Stimulated activated CD4-positive, alpha-beta T cell treated with anti-CD3 and anti-CD28 coated beads, Interleukin-2, amount 100 ng/mL, for 4 hours (primary cell): ENCODE measurements around the gene TTC28.
"Not testable (repeated sequence)": the region's sequence is repeated elsewhere in the genome, so short reads cannot be mapped to it uniquely, and the experiment has no call there.

Source experiments
- DNase-seq: peaks from one replicate; pipeline ENCODE4 v3.0.0-alpha.2; 2020; ENCODE audit warnings: low read depth

TTC28 gene

DNA sequence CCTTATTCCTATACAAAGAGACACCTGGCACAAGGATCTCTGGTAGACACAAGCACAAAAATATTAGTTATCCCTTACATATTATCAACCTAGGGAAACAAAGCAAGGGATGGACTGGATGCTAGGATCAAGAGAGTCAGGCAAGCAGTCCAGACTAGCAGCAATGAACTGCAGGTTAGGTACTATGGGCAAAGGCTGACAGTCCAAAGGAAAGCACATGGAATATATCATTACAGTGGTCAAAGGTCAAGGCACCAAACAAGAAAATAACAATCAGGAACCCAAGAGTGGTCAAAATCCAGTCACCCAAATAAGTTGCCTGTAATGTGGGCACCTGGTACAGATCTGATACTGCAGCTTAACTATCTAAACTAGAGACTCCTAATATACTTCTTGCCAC lies 77.7 kb downstream of the TTC28 start:
- DNase-seq, result no peak

DNA sequence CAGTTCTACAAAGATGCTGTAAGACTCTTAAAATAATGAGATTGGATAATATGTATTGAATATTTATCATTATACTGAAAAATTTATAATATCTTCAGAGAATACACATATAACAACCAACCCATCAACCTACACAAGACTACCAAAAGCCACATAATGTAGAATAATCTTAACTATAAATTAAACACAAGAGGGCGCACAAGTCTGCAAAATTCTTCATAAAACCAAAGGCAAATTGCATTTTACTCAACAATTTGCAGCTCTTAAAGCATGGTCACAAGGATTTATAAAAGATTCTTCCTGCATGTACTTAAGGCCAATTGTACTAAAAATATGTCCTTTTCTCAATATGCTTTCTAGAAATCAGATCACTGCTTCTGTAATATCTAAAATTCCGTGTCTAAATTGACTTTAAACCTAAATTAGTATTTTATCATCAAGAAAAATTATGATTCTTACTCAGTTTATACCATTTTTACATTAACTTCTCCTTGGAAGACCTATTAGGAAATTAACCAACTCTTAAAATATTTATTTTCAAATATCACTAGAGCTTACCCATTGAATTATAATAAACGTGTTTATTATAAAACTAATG lies 79.0 kb downstream of the TTC28 start:
- DNase-seq, result no peak

DNA sequence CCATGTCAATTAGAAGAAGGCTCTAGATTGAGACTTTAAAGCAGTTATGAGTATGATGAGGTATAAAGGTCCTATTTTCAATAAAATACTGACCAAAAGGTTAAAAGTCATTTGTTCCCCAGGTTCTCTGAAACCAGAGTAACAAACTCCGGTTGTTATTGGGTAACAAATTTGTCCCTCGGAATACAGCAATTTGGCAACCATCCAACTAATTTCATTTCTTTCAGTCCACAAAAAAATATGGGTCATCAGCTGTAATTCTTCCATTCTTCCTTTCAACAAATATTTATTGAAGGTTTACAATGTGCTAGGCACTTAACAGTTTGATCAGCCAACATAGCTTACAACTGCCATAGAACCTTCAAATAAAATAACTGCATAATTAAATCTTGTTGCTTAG lies 79.9 kb downstream of the TTC28 start:
- no peak for DNase-seq

GRCh38 chr22:28597665-28598064 lies 82.0 kb downstream of the TTC28 start:
- no peak for DNase-seq

GRCh38 chr22:28594797-28595462 lies 84.7 kb downstream of the TTC28 start:
- DNase-seq, result no peak

GRCh38 chr22:28594076-28594796 lies 85.4 kb downstream of the TTC28 start:
- no peak for DNase-seq

DNA sequence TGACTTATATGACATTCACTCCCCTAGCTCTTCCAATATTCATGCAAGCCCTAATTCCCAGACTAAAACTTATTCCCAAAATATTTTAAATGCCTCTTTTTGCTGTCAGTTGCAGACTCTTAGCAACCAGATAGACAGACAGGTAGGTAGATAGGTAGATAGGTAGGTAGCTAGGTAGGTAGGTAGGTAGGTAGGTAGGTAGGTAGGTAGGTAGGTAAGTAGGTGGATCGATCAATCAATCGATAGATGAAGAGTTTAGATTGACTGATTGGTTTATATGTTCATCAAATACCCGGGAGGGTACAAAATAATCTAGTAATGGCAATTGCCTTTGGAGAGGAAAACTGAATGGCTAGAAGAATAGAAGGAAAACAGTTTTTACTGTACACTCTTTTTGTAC lies 86.3 kb downstream of the TTC28 start:
- no peak for DNase-seq

DNA sequence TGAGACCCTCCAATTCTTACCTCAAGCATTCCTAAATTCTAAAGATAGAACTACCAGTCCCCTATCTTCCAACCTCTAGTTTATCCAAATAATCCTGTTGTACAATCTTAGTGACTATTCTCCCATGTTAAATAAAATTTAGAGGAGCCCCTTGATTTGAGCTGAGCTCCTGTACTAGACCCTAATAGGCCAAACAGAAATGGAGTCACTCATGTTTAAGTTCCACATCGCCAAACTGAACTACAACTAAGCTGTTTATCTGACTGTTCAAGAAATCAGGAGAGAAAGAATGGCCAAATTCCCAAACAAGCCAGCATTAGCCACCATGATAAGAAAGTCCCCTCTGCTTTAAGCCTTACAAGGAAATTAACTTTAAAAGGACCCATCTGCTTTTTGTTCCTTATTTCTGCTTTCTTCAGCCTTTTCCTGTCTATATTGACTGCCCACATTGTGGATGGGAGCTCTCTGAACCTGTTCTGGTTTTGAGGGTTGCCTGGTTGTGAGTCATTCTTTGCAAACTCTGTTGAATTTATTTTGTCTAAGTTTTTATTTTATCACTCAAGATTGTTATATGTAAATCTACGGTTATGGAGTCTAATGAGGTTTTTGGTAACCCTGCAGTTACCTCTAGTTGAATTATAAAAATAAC lies 90.4 kb downstream of the TTC28 start:
- DNase-seq, result no peak

- DNase-seq, result no peak
Measured at GRCh38 chr22:28585324-28585723, 94.3 kb downstream of the TTC28 start.

DNA sequence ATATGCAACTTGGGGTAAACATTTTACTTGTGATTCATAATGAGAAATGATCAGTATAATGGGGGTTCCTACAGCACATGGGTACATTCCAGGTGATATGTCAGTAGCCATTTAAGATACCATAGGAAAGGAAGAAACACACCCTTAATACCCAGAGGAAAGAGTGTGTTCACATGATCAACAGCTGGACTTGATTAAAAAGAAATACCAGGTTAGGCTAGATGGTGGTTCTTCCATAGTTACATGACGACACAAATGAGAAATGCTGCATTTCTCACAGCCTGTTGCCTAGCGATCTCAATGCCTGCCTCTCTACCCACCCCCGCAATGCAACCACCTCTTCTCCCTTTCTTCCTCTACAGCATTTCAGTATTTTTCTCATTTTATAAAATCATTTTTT lies 96.8 kb downstream of the TTC28 start:
- no peak for DNase-seq

GRCh38 chr22:28581016-28581415 lies 98.6 kb downstream of the TTC28 start:
- DNase-seq, result no peak

GRCh38 chr22:28576162-28576561 lies 103.5 kb downstream of the TTC28 start:
- DNase-seq, result no peak

- DNase-seq, result no peak
Measured at GRCh38 chr22:28574159-28574788, 105.4 kb downstream of the TTC28 start.

- no peak for DNase-seq
Measured at GRCh38 chr22:28570696-28571373, 108.8 kb downstream of the TTC28 start.

GRCh38 chr22:28568974-28569373 lies 110.7 kb downstream of the TTC28 start:
- DNase-seq, result not testable (repeated sequence)

GRCh38 chr22:28568099-28568498 lies 111.5 kb downstream of the TTC28 start:
- DNase-seq, result no peak

DNA sequence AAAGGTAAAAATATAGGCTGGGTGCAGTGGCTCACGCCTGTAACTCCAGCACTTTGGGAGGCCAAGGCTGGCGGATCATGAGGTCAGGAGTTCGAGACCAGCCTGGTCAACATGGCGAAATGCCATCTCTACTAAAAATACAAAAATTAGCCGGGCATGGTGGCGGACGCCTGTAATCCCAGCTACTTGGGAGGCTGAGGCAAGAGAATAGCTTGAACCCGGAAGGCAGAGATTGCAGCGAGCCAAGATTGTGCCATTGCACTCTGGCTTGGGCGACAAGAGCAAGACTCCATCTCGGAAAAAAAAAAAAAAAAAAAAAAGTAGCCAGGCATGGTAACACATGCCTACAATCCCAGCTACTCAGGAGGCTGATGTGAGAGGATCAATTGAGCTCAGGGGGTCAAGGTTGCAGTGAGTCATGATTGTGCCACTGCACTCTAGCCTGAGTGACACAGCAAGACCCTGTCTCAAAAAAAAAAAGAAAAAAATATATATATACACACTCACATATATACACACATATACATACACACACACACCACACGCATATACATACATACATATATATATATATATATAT lies 112.6 kb downstream of the TTC28 start:
- DNase-seq, result not testable (repeated sequence)

GRCh38 chr22:28563636-28564035 lies 116.0 kb downstream of the TTC28 start:
- no peak for DNase-seq

DNA sequence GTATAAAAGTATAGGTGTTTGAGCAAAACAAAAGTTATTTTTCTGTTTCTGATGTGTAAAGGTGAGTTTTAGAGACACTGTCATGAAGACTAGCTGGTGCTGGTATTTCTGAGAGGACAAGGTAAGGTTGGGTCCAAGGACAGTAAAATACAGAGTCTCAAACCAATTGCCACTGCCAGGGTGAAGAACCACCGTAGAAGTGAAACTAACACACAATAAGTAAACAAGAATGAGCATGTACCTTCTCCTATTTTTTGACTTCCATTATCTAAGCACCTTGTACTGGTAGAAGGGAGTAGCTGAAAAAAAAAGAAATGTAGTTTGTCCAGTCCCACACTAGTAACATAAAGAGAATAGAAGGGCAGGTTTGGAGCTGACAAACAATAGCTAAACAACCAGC lies 117.3 kb downstream of the TTC28 start:
- DNase-seq, result no peak

DNA sequence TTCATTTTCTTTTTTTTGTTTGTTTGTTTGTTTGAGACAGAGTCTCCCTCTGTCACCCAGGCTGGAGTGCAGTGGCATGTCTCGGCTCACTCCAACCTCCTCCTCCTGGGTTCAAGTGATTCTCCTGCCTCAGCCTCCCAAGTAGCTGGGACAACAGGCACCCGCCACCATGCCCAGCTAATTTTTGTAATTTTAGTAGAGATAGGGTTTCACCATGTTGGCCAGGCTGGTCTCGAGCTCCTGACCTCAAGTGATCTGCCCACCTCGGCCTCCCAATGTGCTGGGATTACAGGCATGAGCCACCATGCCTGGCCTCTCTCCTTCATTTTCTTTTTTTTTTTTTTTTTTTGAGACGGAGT lies 118.9 kb downstream of the TTC28 start:
- not testable (repeated sequence) for DNase-seq

DNA sequence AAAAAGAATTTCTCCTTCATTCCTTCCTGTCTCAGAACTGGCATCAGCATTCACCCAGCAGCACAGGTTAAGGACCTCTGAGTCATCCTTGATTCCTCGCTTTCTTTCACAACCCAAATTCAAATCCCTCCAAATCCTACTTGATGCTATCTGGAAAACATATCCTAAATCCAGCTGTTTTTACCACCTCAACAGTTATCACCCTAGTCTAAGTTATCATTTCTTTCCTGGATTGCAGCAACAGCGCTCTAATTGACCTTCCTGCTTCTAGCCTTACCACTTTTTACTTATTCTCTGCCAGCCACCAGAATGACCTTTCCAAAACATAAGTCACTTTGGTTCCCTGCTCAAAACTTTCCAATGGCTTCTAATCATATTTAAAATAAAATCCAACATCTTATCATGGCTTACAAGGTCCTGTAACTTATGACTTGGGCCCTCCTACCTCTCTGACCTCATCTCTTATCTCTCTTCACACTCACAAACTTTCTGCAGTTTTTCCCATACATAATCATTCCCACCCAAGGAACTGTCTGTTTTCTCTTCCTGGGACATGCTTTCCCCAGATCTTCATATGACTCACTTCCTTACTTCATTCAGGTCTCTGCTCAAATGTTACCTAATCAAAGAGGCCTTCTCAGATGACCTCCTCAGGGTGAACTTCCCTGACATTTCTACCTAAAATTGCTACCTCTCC lies 119.4 kb downstream of the TTC28 start:
- DNase-seq, result no peak
